ENCODE results near the gene ZFAND6.

ZFAND6 gene

DNA sequence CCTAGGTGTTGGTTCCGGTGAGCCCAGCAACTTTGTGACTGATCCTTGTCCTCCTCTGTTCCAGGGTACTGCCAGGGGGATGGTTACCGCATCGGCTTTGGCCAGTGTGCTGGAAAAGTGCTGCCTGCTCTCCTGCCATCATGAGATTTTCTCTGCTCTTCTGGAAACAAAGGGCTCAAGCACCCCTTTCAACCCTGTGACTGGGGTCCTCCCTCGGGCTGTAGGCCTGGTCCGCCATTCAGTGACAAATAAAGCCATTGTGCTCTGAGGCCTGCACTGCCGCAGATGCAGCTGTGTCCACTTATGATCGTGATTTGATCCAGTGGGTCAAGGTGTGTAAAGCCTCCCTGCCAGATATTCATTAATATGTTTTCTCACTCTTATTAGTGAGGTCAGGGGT, 126.6 kb downstream of the ZFAND6 start:
- in situ Hi-C loops (cut with HindIII; ENCODE audit: low pct_ligation_motif_present, low sequenced_read_pairs): no loop called here
- TF ChIP-seq, protein P1, sequence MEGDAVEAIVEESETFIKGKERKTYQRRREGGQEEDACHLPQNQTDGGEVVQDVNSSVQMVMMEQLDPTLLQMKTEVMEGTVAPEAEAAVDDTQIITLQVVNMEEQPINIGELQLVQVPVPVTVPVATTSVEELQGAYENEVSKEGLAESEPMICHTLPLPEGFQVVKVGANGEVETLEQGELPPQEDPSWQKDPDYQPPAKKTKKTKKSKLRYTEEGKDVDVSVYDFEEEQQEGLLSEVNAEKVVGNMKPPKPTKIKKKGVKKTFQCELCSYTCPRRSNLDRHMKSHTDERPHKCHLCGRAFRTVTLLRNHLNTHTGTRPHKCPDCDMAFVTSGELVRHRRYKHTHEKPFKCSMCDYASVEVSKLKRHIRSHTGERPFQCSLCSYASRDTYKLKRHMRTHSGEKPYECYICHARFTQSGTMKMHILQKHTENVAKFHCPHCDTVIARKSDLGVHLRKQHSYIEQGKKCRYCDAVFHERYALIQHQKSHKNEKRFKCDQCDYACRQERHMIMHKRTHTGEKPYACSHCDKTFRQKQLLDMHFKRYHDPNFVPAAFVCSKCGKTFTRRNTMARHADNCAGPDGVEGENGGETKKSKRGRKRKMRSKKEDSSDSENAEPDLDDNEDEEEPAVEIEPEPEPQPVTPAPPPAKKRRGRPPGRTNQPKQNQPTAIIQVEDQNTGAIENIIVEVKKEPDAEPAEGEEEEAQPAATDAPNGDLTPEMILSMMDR (IDR thresholded peaks at IDR 0.05; ENCODE audit: low read depth, low read length, missing control alignments): no peak
- Histone ChIP-seq H3K27me3 (replicated peaks) (no peaks in the 10 kb centered on the region), H3K36me3 (replicated peaks) (peaks cover 7% of the 10 kb centered on the region), H3K27ac (no peak overlapping the region), H3K4me3 (ENCODE audit: low read depth, low read length) (no peak overlapping the region)
- no peak for DNase-seq

DNA sequence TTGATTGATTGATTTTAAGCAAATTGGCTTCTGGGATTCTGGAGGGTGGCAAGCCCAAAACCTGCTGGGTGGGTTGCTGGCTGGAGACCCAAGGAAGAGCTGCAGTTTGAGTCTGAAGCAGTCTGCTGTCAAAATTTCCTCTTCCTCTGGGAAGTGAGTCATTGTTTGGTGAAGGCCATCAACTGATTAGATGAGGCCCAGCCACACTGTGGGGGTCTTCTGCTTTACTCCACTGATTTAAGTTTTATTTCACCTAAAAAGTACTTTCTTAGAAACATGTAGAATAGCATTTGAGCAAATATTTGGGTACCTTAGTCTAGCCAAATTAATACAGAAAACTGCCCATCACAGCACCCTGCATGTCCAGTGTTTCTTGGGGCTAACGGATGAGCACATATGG, 127.1 kb downstream of the ZFAND6 start:
- DNase-seq: no peak
- Histone ChIP-seq H3K4me3 (ENCODE audit: low read depth, low read length) (no peak overlapping the region), H3K27ac (no peak overlapping the region), H3K36me3 (replicated peaks) (peaks cover 7% of the 10 kb centered on the region), H3K27me3 (replicated peaks) (no peaks in the 10 kb centered on the region)
- in situ Hi-C loops (cut with HindIII; ENCODE audit: low pct_ligation_motif_present, low sequenced_read_pairs): no loop called here
- TF ChIP-seq, protein P1 (IDR thresholded peaks at IDR 0.05; ENCODE audit: low read depth, low read length, missing control alignments): no peak
